HEK293T (cell line): ENCODE results near the gene SHPK.

Experiments used
- BHLHE40 ChIP-seq: fragments of 450-650 bp; IDR thresholded peaks from 2 replicates; pipeline ENCODE4 v1.6.1; 2016; ENCODE audit warnings: mild to moderate bottlenecking, moderate library complexity, borderline replicate concordance
- FOXK2 ChIP-seq: fragments of 450-650 bp; IDR thresholded peaks from 2 replicates; pipeline ENCODE4 v1.6.1; 2016; ENCODE audit warnings: mild to moderate bottlenecking
- SUZ12 ChIP-seq: fragments of 450-650 bp; IDR thresholded peaks from 2 replicates; pipeline ENCODE4 v1.6.1; 2016; ENCODE audit warnings: mild to moderate bottlenecking
- TARDBP ChIP-seq: fragments of 450-650 bp; IDR thresholded peaks from 2 replicates; pipeline ENCODE4 v1.6.1; 2016

DNA sequence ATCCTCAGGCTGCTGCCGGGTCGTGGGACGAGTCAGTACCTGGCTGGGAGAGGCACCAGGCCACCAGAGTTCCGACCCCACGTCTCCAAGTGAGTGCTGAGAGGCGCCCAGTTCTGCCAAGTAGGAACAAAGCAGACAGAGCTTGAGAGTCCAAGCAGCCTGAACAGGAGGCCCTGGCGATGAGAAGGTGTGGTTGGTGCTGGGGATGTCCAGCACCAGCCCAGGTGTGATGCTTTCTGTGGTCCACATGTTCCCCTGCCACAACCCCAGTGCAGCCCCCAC is 21.5 kb upstream of the SHPK start:
- TF ChIP-seq FOXK2 (no peak), BHLHE40 (no peak), TARDBP (no peak), SUZ12 (no peak)
